COLO668 (cell line): ENCODE data around the gene DIPK1B.
A peak's percentile ranks its signal among the peaks of the same experiment; 100 is the strongest.

Source experiments
- DNase-seq: peaks from one replicate; lab custom pipeline; 2025; ENCODE audit not compliant: unreplicated experiment; lab: John Stamatoyannopoulos, UW

Gene DIPK1B

GRCh38 chr9:136686534-136686793 is 25.9 kb upstream of the DIPK1B start:
- DNase-seq, result no peak

- peak; percentile 88 for DNase-seq
These were observed 25.3 kb upstream of the DIPK1B start, which contains the start of gene AGPAT2 for GRCh38 chr9:136686794-136687711. Gene AGPAT2, minus strand, starts transcription at chr9:136687457. Its CDS starts 100 bp downstream, at chr9:136687357.

GRCh38 chr9:136687721-136688223 is 24.6 kb upstream of the DIPK1B start:
- peak; percentile 82 for DNase-seq

GRCh38 chr9:136688274-136689107 is 23.9 kb upstream of the DIPK1B start:
- DNase-seq, result no peak

- DNase-seq, result no peak
These were observed 23.3 kb upstream of the DIPK1B start for GRCh38 chr9:136689108-136689460.

- DNase-seq, result no peak
These were observed 22.1 kb upstream of the DIPK1B start for GRCh38 chr9:136690104-136690805.

GRCh38 chr9:136690806-136691261 is 21.5 kb upstream of the DIPK1B start:
- DNase-seq, result no peak

- no peak for DNase-seq
These were observed 20.8 kb upstream of the DIPK1B start for GRCh38 chr9:136691316-136692184.

- no peak for DNase-seq
These were observed 19.9 kb upstream of the DIPK1B start for GRCh38 chr9:136692185-136693134.

GRCh38 chr9:136693135-136693489 is 19.3 kb upstream of the DIPK1B start:
- no peak for DNase-seq

GRCh38 chr9:136693490-136694162 is 18.7 kb upstream of the DIPK1B start:
- DNase-seq, result peak; percentile 90

GRCh38 chr9:136694163-136694871 is 18.1 kb upstream of the DIPK1B start:
- DNase-seq, result peak; percentile 86

- no peak for DNase-seq
These were observed 17.5 kb upstream of the DIPK1B start for GRCh38 chr9:136694872-136695247.

- peak; percentile 95 for DNase-seq
These were observed 16.9 kb upstream of the DIPK1B start for GRCh38 chr9:136695435-136695895.

- peak; percentile 97 for DNase-seq
These were observed 16.4 kb upstream of the DIPK1B start for GRCh38 chr9:136695955-136696354.

- peak; percentile 70 for DNase-seq
These were observed 15.9 kb upstream of the DIPK1B start for GRCh38 chr9:136696502-136696901.

GRCh38 chr9:136697146-136697820 is 15.1 kb upstream of the DIPK1B start:
- peak; percentile 66 for DNase-seq
